Vagina (tissue), 2 donors: Measurements from ENCODE around the gene SLC6A4.

Experiments
- CTCF ChIP-seq, 3 experiments: fragments of 450-650 bp in 2 of 3; fragments of 200-600 bp in 1 of 3; sonication (generic) in 1 of 3; IDR thresholded peaks; one replicate each; pipeline ENCODE4 v1.5.1; 2017 to 2019; ENCODE audit warnings: antibody characterized with exemption in 3 of 3, mild to moderate bottlenecking in 2 of 3, moderate library complexity in 2 of 3
- POLR2A ChIP-seq, 2 donors: fragments of 450-650 bp; IDR thresholded peaks; one replicate each; pipeline ENCODE4 v1.6.1; 2017; ENCODE audit warnings: antibody characterized with exemption in 2 of 2, mild to moderate bottlenecking in 2 of 2, moderate library complexity in 2 of 2
- POLR2AphosphoS5 ChIP-seq, 2 donors: sonication (generic); formaldehyde crosslinking; IDR thresholded peaks; one replicate each; pipeline ENCODE4 v1.9.0; 2017; ENCODE audit warnings: antibody characterized with exemption in 2 of 2, mild to moderate bottlenecking in 2 of 2, low read depth in 1 of 2; ENCODE audit not compliant: insufficient read depth in 1 of 2

- TF ChIP-seq POLR2A (IDR thresholded peaks at IDR 0.05) (no peak), CTCF (IDR thresholded peaks at IDR 0.05) (no peak), POLR2AphosphoS5 (IDR thresholded peaks at IDR 0.05; ENCODE audit: insufficient read depth in 1 of 2, low read depth in 1 of 2) (no peak)
These were observed 76.4 kb downstream of the SLC6A4 start for GRCh38 chr17:30158896-30159625.
